Smooth muscle cell of the umbilical artery (primary cell): ENCODE results near the gene TRIM66. TPM values are rescaled to one million over a fixed set of nuclear protein-coding genes. Genes with fewer than 3 reads are reported as not detected.

Experiments
- total RNA-seq: library from RNA; depleted of rRNA; stranded (reverse); fragments of >200 nt; gene quantifications from 2 replicates; pipeline ENCODE4 v1.2.3, GENCODE V29; 2014

Gene TRIM66, protein sequence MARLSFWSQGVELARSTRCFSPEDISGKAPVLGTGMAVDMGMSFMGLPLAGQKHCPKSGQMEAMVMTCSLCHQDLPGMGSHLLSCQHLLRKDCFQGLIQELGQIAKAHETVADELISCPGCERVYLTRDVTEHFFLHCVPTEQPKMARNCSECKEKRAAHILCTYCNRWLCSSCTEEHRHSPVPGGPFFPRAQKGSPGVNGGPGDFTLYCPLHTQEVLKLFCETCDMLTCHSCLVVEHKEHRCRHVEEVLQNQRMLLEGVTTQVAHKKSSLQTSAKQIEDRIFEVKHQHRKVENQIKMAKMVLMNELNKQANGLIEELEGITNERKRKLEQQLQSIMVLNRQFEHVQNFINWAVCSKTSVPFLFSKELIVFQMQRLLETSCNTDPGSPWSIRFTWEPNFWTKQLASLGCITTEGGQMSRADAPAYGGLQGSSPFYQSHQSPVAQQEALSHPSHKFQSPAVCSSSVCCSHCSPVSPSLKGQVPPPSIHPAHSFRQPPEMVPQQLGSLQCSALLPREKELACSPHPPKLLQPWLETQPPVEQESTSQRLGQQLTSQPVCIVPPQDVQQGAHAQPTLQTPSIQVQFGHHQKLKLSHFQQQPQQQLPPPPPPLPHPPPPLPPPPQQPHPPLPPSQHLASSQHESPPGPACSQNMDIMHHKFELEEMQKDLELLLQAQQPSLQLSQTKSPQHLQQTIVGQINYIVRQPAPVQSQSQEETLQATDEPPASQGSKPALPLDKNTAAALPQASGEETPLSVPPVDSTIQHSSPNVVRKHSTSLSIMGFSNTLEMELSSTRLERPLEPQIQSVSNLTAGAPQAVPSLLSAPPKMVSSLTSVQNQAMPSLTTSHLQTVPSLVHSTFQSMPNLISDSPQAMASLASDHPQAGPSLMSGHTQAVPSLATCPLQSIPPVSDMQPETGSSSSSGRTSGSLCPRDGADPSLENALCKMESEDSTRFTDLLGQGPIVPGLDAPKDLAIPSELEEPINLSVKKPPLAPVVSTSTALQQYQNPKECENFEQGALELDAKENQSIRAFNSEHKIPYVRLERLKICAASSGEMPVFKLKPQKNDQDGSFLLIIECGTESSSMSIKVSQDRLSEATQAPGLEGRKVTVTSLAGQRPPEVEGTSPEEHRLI (N-terminal part only)
- total RNA-seq: 7.4 and 8.3 TPM in 2 replicates

DNA sequence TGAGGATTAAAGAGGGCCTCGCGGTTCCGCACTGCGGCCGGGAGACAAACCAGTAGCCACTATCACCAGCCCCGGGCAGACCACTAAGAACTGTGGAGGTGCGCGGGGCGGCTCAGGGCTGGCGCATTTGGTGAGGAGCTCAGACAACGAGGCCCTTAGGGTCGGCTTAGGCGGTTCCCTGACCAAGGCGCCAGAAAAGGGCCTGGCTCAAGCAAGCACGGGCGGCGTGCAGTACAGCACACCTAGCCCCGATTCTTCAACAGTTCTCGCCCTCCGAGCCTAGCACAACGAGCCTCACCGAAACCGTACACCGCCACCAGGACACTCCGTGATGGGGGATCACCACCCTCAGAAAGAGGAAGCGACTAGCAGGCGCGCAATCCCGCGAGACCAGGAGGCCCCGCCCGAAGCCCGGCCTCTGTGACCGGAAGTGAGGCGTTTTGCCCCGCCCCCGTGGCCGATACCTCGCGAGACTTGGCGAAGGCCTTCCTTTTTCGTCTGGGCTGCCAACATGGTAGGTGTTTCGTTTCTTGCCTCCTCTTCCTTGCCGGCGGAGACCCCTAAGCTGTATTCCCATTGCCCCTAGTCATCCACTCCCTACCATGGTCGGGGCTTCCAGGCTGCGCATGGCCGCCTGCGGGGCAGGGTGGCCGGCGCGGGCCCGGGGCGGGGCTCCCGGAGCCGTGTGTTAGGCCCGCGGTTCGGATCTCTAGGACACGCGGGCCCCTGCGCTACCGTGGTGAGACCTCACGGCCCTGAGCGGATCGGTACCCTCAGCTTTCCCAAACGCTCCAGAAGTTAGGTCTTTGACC is at the start of gene TRIM66, which contains the start of gene RPL27A:
TRIM66 (minus strand) TSS at position 363 of the 812 bp plus-strand sequence. CDS start 10,391 bp downstream, outside the sequence.
RPL27A (plus strand) TSS at position 490 of the 812 bp plus-strand sequence; CDS start at position 512, 22 bp downstream.

DNA sequence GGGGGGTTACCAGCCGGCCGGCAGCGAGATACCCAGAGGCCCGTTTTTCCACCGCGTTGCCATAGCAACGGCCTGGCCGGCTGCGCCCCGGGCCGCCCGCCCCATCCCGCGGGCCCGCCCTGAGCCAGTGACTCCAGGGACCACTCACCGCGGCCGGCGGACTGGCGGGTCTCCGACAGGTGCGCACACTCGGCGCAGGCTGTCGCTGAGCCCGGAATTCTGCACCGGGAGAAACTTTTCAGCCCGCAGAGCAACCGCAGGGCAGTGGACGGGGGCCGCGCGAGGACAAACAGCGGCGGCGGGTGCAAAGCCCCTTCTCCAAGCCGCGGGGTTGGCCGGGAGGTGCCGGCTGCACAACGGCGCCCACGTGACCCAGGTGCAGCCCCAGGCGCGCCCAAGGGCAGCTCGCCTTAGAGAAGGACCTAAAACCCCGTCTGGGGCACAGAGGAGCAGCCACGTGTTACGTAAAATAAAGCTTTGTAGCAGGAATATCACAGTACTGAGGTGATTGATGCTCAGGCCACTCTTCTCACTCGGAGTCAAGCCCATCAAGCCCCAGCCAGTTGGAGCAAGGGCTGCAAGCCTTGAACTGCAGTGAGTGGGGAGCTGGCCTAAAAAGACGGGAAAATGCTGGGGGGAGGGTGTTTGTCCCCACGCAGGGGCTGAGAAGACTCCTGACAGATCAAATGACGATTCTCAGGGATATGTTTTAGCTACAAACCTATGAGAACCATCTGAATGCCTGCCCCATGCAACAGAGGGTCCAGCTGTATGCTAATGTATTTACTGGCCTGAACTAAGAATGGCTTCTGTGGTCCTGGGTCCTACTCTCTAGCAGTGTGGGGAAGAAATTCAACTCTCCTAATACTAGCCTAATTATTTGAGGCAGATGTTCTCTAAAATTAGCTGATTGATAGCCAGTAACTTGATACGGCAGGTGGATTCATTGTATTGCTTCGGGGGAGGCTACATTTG is 88.2 kb downstream of the TRIM66 start, which contains the start of gene STK33:
STK33 (minus strand) TSS at position 294 of the 975 bp plus-strand sequence. CDS start 119,323 bp downstream, outside the sequence.

Other genes starting within 250 kb of the TRIM66 start
- gene STK33, start 88.4 kb downstream of the TRIM66 start, total RNA-seq: 4.3 and 5.3 TPM in 2 replicates
- 338 and 763 TPM in 2 replicates for gene RPL27A, start 127 bp upstream of the TRIM66 start, total RNA-seq
- gene AKIP1, start 228.5 kb upstream of the TRIM66 start, total RNA-seq: 31.3 and 39.5 TPM in 2 replicates